HG02870 (cell line): ENCODE measurements around the gene CCDC150.
"Not testable (repeated sequence)": the region's sequence is repeated elsewhere in the genome, so short reads cannot be mapped to it uniquely, and the experiment has no call there.

Experiments
- ATAC-seq: cut with Tn5 transposase; IDR thresholded peaks from one replicate; pipeline ENCODE4 v1.9.1; 2021; ENCODE audit warnings: mild to moderate bottlenecking, moderate library complexity; ENCODE audit not compliant: unreplicated experiment

Gene CCDC150

DNA sequence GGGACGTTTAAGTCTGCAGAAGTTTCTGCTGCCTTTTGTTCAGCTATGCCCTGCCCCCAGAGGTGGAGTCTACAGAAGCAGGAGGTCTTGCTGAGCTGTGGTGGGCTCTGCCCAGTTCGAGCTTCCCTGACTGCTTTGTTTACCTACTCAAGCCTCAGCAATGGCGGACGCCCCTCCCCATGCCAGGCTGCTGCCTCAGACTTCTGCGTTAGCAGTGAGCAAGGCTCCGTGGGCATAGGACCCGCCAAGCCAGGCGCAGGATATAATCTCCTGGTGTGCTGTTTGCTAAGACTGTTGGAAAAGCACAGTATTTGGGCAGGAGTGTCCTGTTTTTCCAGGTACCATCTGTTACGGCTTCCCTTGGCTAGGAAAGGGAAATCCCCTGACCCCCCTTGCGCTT lies 70.5 kb downstream of the CCDC150 start:
- ATAC-seq, result not testable (repeated sequence)

DNA sequence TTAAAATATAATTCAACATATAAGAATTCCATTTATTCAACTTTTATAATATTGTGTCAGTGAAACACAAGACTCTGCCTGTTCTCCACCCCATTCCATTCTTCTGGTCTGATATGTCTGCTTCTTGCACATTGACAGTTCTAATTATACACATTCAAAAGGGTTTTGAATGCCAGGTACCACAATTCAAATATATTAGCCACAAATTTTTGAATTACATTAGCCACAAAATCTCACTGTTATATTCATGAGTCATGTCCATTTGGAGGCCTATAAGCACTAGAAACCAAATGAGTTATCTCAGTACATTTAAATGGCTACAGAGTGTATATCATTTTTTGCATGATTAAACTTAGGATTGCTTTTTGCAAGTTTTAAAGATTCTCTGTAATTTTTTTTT lies 72.1 kb downstream of the CCDC150 start:
- ATAC-seq, result no peak

DNA sequence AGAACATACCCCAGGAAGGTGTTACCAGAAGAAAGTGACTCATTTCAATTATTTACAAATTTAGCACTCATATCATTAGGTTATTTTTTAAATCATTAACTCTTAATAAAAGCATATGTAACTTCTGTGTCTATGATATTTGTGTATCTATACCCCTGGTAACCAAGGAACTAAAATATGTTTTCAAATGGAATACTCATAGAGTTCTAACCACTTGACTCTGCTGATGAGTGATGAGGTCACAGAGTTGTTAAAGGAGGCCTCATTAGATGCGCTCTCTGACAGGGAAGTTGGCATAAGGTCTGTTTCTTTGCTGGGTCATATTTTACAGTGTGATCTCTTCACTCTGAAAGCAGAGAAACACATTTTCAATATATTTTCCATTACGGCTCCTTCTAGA lies 73.4 kb downstream of the CCDC150 start:
- ATAC-seq, result no peak

DNA sequence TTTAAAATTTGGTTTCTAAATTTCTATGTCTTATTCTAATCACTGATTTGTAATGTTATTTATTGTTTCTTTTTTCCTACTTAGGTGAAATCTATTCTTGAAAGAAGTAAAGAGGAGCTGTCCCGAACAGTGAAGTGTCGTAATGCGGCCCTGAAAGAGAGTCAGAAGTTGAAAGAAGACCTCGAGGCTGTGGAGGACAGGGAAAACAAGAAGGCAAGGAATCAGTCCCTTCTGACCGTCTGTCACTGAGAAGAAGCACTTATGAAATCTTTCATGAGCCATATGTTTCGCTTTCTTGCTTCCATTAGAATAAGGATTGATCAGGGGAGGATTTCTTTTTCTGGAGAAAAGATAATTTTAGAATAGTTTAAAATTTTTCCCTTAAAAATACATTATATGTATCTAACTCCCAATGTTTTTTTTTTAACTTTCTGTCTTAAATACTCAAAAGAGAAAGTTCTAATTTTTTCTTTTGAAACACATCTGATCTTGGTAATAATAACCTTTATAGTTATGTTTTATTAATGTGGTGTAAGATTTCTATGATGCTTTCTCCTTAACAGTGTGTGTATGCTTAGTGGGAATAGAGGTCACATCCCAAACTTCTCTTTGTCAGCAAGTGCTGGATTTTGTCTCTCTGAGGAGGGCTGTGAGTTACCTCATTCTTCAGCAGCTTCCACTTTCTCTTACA lies 79.0 kb downstream of the CCDC150 start:
- no peak for ATAC-seq

DNA sequence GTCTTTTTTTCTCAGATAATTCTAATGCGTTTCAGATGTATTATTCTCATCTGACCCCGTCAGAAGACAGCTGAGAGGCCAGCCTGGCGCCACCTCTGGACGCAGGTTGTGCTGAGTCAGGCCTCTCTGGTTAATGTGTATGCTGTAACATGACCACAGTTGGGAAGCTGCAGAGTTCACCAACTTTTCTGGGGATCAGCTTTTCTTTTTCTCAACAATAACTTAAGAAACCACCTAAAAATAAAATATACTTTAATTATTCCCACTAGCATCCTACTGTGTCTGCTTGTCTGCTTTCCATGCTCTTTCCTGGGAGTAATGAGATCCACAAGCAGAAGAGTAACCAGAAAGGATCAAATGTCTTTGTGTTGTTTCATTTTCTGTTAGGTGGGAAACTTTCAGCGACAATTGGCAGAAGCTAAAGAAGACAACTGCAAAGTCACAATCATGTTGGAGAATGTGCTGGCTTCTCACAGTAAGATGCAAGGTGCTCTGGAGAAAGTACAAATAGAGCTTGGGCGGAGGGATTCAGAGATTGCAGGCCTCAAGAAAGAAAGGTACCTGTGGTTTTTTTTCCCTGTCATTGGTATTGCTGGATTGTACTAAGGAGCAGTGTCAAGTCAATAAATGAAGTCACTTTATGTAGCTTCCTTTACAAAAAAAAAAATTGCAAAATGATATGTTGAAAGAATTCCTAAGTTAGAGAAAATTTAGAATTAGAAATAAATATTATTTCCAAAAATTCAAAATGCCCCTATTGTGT lies 79.8 kb downstream of the CCDC150 start:
- ATAC-seq, result peak; percentile 69

DNA sequence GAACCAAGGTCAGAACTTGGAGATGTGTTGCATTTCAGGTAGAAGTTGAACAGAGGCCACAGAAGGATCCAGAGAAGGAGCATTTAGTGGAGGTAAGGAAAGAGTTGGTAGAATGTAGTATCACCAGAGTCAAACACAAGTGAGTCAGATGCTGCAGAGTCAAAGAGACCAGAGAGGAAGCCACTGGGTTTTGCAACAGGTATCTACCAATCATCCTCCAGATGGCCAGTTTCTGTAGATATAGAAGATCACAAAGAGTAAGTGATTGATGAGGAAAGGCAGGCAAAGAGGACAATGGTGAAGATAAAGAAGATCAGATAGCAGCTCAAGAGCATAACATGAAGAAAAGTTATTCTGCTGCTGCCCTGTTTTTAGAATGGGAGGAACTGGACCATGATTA lies 84.1 kb downstream of the CCDC150 start:
- no peak for ATAC-seq

DNA sequence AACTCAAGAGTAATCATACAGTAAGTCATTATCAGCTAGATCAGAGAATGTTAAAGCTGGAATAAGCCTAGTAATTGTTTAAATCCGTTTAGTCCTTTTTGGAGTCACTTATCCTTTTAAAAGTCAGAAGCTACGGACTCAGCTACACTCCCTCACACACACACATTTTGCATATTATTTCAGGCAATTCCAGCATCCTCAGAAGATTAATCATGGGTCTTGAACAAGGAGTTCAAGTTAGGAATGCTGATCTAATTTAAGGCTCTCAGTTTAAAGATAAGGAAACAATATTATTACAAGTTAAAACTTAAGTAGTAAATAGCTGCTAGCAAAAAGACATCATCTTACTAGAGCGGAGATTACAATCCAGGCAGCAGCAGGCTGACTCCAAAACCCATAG lies 85.7 kb downstream of the CCDC150 start:
- no peak for ATAC-seq

DNA sequence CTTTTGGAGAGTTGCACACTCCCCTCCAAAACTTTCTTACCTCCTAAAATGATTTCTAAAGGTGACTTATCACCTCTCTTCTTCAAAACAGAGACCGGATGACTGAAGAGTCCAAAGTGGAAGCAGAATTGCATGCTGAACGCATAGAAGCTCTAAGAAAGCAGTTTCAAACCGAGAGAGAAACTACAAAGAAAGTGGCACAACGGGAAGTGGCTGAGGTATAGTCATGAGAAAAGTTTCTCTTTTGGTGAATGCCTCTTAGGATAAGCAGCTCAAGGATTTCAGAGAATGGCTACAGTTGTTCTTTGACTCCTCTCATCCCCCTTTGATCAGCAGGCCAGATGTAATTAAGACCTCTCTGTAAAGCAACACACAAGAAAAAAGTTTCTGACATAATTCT lies 86.4 kb downstream of the CCDC150 start:
- ATAC-seq, result no peak

DNA sequence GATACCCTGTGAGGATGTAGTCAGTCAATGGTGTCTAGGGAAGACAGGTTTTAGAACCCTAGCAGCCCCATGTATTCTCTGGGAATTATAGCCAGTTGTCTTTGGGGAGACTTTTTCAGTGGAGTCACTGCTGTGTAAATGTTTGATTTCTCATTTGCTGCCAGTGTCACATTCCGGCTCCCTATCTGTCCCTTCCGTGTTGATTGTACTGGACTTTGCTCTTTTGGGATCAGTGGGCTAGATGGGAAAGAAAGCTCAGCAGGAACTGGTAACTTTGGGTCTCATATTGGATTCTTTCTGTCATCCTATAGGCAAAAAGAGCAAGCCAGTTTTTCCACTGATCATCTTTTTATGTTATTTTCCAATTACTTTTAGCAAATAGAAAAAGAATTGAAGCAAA lies 89.9 kb downstream of the CCDC150 start:
- ATAC-seq, result no peak

DNA sequence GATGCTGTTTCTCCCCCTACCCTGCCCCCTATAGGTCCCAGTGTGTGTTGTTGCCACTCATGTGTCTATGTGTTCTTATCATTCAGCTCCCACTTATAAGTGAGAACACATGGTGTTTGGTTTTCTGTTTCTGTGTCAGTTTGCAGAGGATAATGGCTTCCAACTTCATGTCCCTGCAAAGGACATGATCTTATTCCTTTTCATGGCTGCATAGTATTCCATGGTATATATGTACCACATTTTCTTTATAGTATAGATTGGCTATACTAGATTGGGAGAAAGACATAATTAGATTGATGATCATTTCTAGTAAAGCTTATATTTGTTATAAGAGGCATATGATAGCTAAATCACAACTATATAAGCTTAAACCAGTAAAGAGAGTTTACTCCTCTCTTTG lies 97.1 kb downstream of the CCDC150 start:
- ATAC-seq, result not testable (repeated sequence)

DNA sequence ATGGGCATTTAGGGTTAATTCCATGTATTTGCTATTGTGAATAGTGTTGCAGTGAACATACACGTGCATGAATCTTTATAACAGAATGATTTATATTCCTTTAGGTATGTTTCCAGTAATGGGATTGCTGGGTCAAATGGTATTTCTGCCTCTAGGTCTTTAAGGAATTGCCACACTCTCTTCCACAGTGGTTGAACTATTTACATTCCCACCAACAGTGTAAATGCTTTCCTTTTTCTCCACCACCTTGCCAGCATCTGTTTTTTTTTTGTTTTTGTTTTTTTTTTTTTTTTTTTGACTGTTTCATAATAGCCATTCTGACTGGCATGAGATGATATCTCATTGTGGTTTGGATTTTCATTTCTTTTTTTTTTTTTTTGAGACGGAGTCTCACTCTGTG lies 97.5 kb downstream of the CCDC150 start:
- ATAC-seq, result no peak

DNA sequence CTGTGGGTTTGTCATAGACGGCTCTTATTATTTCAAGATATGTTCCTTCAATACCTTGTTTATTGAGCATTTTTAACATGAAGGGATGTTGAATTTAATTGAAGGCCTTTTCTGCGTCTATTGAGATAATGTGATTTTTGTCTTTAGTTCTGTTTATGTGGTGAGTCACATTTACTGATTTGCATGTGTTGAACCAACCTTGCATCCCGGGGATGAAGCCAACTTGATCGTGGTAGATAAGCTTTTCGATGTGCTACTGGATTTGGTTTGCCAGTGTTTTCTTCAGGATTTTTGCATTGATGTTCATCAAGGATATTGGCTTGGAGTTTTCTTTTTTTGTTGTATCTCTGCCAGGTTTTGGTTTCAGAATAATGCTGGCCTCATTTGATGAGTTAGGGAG lies 99.5 kb downstream of the CCDC150 start:
- no peak for ATAC-seq

DNA sequence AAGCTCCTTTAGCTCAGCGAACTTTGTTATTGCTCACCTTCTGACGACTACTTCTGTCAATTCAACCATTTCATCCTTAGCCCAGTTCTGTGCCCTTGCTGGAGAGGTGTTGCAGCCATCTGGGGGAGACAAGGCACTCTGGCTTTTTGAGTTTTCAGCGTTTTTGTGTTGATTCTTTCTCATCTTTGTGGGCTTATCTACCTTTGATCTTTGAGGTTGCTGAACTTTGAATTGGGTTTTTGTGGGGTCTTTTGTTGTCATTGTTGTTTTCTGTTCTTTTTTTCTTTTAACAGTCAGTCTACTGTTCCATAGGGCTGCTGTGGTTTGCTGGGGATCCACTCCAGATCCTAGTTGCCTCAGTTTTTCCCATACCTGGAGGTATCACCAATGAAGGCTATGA lies 102.7 kb downstream of the CCDC150 start:
- ATAC-seq, result no peak

DNA sequence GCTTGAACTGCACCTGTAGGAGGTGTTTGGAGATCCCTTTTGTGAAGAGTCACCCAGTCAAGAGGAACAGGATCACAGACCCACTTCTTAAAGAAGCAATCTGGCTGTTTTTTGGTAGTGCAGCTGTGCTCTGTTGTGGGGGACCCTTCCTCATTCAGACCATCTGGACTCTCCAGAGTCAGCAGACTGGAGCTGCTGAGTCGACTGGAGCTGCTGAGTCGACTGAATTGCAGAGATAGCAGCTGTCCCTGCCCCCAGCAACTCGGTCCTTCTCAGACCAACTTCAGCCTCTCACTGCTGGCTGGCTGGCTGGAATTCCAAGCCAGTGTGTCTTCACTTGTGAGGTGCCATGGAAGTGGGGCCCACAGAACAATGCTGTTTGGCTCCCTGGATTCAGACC lies 103.2 kb downstream of the CCDC150 start:
- ATAC-seq, result no peak

DNA sequence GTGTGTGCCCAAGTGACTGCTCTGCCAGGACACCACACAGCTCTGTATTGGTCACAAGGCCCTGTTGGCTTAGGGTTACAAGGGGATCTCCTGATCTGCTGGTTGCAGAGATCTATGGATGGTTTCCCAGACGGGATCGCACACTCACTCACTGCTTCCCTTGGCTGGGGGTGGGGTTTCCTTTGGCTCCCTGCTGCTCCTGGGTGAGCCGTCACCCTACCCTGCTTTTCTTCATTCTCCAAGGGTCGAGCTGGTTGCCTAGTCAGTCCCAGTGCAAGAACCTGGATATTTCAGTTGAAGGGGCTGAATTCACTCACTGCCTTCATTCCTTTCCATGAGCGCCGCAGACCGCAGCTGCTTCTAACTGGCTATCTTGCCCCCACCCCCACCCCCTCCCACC lies 103.7 kb downstream of the CCDC150 start:
- ATAC-seq, result no peak

DNA sequence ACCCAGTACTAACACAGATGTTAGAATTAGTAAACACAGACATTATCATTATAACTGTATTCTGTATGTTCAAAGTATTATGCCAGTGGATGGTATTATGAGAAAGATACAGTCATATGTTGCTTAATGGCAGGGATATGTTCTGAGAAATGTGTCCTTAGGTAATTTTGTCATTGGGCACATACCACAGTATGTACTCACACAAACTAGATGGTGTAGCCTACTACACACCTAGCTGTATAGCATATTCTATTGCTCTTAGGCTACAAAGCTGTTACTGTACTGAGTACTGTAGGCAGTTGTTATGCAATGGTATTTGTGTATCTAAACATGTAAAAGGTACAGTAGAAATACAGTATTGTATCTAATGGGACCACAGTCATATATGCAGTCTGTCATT lies 106.2 kb downstream of the CCDC150 start:
- no peak for ATAC-seq

DNA sequence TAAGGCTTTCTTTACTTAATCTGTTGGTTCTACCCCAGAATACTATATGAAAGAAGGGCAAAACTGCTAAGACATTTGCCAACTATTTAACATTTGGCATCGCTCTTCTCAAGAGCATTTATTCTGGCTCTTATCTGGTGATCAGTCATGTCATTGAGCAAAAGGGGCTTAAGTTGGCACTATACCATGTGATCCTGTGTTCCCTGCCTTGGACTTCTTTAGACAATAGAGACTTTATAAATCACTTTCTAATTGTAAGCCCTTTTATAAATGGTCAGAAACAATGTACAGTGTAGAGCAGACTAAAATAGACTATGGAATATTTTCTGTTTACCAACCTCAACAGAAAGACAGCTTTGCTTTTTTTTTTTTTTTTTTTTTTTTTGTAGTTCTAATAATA lies 107.9 kb downstream of the CCDC150 start:
- ATAC-seq, result no peak

DNA sequence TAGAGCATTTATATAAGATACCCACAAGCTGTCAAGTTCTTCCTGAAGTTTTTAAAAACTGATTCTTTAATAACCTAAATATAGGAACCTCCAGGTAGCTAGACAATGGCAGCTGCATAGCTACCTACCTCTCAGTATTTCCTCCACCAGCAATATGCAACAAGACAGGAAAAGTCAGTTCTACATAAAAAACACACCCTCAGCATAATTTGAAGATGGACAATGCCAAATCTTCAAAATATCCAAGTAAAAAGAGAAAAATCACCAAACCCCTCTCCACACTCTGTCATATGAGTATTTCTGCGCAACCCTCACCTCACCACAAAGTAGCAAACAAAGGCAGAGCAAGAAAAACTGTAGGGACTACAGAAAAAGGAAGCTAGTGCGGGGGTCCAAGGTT lies 108.6 kb downstream of the CCDC150 start:
- no peak for ATAC-seq

DNA sequence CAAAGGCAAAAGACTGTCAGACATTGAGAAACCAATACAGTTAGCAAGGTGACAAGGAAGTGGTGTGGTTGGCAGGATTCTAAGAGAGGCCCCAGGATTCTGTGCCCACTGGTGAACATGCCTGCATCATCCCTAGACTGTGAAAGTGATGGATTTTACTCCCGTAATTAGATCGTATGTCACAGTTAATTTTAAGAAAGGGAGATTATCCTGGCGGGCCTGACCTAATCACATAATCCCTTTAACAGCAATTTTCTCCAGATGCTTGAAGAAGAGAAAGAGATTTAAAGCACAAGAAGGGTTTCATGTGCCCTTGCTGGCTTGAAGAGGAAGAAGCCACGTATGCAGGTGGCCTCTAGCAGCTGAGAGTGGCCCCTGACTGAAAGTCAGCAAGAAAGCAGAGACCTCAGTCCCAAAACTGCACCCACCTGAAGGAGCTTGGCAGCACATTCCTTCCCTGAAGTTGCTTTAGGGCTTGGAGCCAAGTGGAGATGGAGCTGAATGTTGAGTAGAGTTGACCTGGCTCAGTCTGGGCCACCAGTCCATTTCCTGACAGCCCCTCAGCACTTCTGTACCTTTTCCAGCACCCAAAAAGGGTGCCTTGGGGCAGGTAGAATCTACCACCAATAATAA lies 110.9 kb downstream of the CCDC150 start:
- no peak for ATAC-seq

DNA sequence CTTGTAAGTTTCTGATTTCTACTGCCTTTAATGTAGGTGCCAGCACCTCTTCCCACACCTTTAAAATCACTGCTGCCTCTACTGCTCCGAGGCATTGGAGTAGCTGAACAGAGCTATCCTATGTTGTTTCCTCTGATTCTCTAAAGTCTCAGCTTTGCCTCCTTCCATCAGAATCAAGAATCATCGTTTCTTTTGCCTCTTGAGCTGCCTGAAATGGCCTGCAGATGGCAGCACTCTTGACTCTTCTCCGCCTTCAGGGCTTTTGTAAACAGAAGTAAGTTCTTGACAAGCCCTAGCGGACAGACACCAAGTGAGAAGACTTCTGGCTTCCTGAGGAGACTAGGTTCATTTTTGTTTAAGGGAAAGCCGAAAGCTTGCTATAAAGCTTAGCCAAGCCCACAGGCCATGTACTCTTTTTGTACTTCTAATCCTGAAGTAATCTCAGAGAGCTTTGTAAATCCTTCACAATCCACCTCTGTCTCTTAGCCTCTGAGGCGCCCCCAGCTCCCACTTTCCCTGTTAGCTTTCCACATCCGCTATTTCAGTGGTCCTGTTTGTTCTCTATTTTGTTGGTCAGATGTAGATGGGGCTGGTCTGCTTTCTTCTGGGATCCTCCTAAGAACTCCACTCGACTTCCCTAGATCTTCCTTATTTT lies 111.6 kb downstream of the CCDC150 start:
- peak; percentile 94 for ATAC-seq

DNA sequence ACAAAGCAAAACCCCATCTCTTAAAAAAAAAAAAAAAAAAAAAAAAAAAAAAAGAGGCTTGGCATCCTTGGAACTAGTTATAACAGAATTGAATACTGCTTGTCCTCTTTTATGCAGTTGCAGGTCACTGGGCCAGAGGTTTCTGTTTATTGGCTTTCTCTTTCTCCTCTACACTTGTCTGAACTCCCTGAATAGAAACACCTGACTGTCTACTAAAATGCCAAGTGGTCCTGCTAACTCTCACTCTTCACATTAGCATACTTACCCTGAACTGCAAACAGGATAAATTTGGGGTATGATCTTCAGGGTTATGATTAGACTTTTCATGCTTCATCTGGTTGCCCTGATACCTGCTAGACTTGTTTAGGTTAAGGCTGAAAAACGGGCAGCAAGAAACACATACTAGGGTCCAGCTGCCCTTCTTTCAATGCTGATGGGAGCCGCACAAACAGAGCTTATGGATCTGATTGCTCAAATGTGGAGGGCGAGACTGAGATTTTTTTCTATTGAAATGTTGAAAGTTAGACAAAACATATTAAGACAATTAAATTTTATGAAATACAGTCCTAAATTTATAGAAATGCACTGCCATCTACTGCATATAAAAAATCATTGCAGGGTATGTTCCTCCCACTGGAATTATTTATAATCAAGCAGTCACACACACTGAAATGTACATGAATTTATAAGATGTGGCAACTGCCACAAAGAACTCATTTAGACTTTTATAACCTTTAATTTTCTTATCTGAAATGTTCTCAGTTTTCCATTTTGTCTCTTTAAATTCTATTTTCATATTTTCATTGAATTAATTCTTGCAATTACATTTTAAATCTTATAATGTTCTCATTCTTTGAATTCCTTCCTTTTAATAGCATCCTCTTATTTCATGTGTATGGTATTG lies 119.2 kb downstream of the CCDC150 start:
- ATAC-seq, result no peak
